ENCODE data around the gene HPSE2. TPM values are rescaled to one million over a fixed set of nuclear protein-coding genes. Genes with fewer than 3 reads are reported as not detected.

Gene HPSE2
- total and polyA plus RNA-seq, 2 experiments from 2014 or later = 0.10 to 0.24 TPM

DNA sequence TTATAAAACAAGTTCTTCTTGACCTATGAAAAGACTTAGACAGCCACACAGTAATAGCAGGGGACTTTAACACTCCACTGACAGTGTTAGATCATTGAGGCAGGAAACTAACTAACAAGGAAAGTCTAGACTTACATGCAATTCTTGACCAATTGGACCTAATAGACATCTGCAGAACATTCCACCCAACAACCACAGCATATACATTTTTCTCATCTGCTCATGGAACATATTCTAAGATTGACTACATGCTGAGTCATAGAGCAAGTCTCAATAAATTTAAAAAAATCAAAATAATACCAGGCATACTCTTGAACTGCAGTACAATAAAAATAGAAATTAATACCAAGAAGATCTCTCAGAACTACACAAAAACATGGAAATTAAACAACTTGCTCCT is 569.4 kb downstream of the HPSE2 start:
- Histone ChIP-seq H3K27ac (ENCODE audit: low read depth) (no peak overlapping the region), H3K27me3 (ENCODE audit: insufficient read depth) (no peaks in the 10 kb centered on the region), H3K9me2 (ENCODE audit: insufficient read depth) (no peaks in the 10 kb centered on the region), H4K20me1 (replicated peaks; ENCODE audit: insufficient read depth) (no peaks in the 10 kb centered on the region), H3K79me2 (replicated peaks; ENCODE audit: insufficient read depth) (no peaks in the 10 kb centered on the region), H3K4me3 (no peak overlapping the region), H3K36me3 (ENCODE audit: insufficient read depth) (0 out of 2 replicates have a peak, but pooled peaks cover 5% of the 10 kb centered on the region), H3K4me2 (no peak overlapping the region), H2AFZ (no peak overlapping the region), H3F3A (replicated peaks; ENCODE audit: low read depth) (no peaks in the 10 kb centered on the region), H3K4me1 (ENCODE audit: insufficient read depth) (peaks cover 11% of the 10 kb centered on the region)
- no peak for ATAC-seq
- Mint-ChIP-seq H3K36me3 (ENCODE audit: low read depth) (peaks cover 43% of the 10 kb centered on the region; the same call in 2 of the 3 replicates), H3K9me3 (peaks cover 31% of the 10 kb centered on the region), H3K27me3 (ENCODE audit: insufficient read depth, low read depth, poor library complexity) (peaks cover 3% of the 10 kb centered on the region), H3K4me3 (no peak overlapping the region), H3K27ac (no peak overlapping the region), H3K4me1 (peaks cover 3% of the 10 kb centered on the region)
- TF ChIP-seq ZNF462 (CRISPR knock-in tag; IDR thresholded peaks at IDR 0.05) = no peak
- TF ChIP-seq NANOG (IDR thresholded peaks at IDR 0.05; ENCODE audit: borderline replicate concordance) = no peak
- no peak for TF ChIP-seq EZH2phosphoT487 (IDR thresholded peaks at IDR 0.05; ENCODE audit: unreplicated experiment)
- TF ChIP-seq, protein P1, sequence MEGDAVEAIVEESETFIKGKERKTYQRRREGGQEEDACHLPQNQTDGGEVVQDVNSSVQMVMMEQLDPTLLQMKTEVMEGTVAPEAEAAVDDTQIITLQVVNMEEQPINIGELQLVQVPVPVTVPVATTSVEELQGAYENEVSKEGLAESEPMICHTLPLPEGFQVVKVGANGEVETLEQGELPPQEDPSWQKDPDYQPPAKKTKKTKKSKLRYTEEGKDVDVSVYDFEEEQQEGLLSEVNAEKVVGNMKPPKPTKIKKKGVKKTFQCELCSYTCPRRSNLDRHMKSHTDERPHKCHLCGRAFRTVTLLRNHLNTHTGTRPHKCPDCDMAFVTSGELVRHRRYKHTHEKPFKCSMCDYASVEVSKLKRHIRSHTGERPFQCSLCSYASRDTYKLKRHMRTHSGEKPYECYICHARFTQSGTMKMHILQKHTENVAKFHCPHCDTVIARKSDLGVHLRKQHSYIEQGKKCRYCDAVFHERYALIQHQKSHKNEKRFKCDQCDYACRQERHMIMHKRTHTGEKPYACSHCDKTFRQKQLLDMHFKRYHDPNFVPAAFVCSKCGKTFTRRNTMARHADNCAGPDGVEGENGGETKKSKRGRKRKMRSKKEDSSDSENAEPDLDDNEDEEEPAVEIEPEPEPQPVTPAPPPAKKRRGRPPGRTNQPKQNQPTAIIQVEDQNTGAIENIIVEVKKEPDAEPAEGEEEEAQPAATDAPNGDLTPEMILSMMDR (conservative IDR thresholded peaks at IDR 0.05; ENCODE audit: low read depth in 2 of 2) = no peak
- TF ChIP-seq CREB1 (CRISPR knock-in tag; IDR thresholded peaks at IDR 0.05; ENCODE audit: low read depth) = no peak
- no peak for TF ChIP-seq JUNB (IDR thresholded peaks at IDR 0.05; ENCODE audit: unreplicated experiment)
- TF ChIP-seq ETS1 (IDR thresholded peaks at IDR 0.05) = no peak
- TF ChIP-seq ZNF331 (CRISPR knock-in tag; IDR thresholded peaks at IDR 0.05; ENCODE audit: low read depth) = no peak
- no peak for TF ChIP-seq STAT1 (IDR thresholded peaks at IDR 0.05; ENCODE audit: unreplicated experiment)
- TF ChIP-seq ZNF114 (CRISPR knock-in tag; IDR thresholded peaks at IDR 0.05) = no peak
- TF ChIP-seq, protein P2, sequence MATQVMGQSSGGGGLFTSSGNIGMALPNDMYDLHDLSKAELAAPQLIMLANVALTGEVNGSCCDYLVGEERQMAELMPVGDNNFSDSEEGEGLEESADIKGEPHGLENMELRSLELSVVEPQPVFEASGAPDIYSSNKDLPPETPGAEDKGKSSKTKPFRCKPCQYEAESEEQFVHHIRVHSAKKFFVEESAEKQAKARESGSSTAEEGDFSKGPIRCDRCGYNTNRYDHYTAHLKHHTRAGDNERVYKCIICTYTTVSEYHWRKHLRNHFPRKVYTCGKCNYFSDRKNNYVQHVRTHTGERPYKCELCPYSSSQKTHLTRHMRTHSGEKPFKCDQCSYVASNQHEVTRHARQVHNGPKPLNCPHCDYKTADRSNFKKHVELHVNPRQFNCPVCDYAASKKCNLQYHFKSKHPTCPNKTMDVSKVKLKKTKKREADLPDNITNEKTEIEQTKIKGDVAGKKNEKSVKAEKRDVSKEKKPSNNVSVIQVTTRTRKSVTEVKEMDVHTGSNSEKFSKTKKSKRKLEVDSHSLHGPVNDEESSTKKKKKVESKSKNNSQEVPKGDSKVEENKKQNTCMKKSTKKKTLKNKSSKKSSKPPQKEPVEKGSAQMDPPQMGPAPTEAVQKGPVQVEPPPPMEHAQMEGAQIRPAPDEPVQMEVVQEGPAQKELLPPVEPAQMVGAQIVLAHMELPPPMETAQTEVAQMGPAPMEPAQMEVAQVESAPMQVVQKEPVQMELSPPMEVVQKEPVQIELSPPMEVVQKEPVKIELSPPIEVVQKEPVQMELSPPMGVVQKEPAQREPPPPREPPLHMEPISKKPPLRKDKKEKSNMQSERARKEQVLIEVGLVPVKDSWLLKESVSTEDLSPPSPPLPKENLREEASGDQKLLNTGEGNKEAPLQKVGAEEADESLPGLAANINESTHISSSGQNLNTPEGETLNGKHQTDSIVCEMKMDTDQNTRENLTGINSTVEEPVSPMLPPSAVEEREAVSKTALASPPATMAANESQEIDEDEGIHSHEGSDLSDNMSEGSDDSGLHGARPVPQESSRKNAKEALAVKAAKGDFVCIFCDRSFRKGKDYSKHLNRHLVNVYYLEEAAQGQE (IDR thresholded peaks at IDR 0.05; ENCODE audit: unreplicated experiment) = no peak
- TF ChIP-seq POLR2AphosphoS5 (IDR thresholded peaks at IDR 0.05; ENCODE audit: low read depth) = no peak
- DNase-seq (ENCODE audit: low spot score) = no peak

Measured in GM23338 (cell line).